Nephron (organoid): Measurements from ENCODE around the gene IL1RN.

Experiments
- H3K27ac Mint-ChIP-seq, 3 experiments: 2 replicates each; pipeline ENCODE4 v1.8.0; 2020; ENCODE audit warnings: mixed read lengths in 3 of 3, mild to moderate bottlenecking in 2 of 3, moderate library complexity in 1 of 3
- H3K27me3 Mint-ChIP-seq: 2 replicates; pipeline ENCODE4 v1.8.0; 2021; ENCODE audit warnings: low read depth, mild to moderate bottlenecking, moderate library complexity, mixed read lengths
- H3K36me3 Mint-ChIP-seq: 2 replicates; pipeline ENCODE4 v1.8.0; 2020; ENCODE audit warnings: low read depth, mixed read lengths
- H3K4me1 Mint-ChIP-seq: 2 replicates; pipeline ENCODE4 v1.8.0; 2020; ENCODE audit warnings: mixed read lengths
- H3K4me3 Mint-ChIP-seq, 3 experiments: 2 replicates each; pipeline ENCODE4 v1.8.0; 2020; ENCODE audit warnings: mild to moderate bottlenecking in 3 of 3, mixed read lengths in 3 of 3, moderate library complexity in 2 of 3
- H3K9me3 Mint-ChIP-seq: 2 replicates; pipeline ENCODE4 v1.8.0; 2020; ENCODE audit warnings: mixed read lengths
- TF ChIP-seq, protein P1 (sequence below), 3 experiments: fragments of 200-600 bp; sonication (generic); IDR thresholded peaks; one replicate each; pipeline ENCODE4 v1.5.0; 2021; ENCODE audit warnings: antibody characterized with exemption in 3 of 3; ENCODE audit not compliant: unreplicated experiment in 3 of 3

The IL1RN gene

DNA sequence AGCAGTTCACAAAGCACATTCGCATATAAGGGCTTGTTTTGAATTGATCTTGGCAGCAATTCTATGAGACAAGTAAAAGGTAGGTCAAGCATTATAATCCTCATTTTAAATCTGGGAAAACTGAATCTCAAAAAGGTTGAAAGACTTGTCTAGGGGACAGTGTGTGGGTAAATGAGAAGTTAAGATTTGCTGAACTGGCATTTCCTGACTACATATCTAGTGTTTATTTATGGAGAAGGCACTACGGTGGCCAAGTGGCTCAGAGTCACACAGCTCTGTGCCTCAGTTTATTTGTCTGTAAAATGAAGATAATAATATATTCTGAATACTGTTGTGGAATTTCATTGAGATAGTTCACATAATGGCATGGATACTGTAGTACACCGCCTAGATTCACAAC lies 16.3 kb upstream of the IL1RN start:
- Mint-ChIP-seq H3K4me1 (no peaks in the 10 kb centered on the region), H3K27me3 (peaks cover 4% of the 10 kb centered on the region), H3K27ac (no peak overlapping the region), H3K36me3 (no peaks in the 10 kb centered on the region), H3K4me3 (no peak overlapping the region), H3K9me3 (no peaks in the 10 kb centered on the region)
- TF ChIP-seq, protein P1, sequence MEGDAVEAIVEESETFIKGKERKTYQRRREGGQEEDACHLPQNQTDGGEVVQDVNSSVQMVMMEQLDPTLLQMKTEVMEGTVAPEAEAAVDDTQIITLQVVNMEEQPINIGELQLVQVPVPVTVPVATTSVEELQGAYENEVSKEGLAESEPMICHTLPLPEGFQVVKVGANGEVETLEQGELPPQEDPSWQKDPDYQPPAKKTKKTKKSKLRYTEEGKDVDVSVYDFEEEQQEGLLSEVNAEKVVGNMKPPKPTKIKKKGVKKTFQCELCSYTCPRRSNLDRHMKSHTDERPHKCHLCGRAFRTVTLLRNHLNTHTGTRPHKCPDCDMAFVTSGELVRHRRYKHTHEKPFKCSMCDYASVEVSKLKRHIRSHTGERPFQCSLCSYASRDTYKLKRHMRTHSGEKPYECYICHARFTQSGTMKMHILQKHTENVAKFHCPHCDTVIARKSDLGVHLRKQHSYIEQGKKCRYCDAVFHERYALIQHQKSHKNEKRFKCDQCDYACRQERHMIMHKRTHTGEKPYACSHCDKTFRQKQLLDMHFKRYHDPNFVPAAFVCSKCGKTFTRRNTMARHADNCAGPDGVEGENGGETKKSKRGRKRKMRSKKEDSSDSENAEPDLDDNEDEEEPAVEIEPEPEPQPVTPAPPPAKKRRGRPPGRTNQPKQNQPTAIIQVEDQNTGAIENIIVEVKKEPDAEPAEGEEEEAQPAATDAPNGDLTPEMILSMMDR (IDR thresholded peaks at IDR 0.05; ENCODE audit: unreplicated experiment in 3 of 3) = no peak

DNA sequence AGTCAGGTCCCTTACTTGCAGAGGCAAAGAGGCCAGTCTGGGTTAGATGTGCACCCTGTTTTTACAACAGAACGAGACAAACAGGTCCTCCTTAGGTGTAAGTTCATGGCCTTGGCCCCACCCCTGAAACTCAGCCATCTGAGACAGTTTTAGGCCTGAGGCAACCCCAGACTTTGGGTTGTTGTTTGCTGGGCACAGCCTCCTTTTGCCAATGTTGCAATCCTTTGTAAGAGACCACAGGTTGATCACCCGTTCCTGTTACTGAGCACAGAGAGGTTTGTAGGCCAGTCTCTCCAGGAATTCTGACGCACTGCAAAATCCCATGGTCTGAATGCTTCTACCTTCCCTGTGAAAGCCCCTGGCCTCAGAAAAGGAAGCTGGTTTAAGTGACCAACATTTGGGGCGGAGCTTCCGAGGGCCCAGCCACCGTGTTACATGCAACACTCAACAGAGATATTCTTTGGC lies 15.5 kb upstream of the IL1RN start:
- Mint-ChIP-seq H3K27me3 (peaks cover 4% of the 10 kb centered on the region), H3K4me1 (no peaks in the 10 kb centered on the region), H3K36me3 (no peaks in the 10 kb centered on the region), H3K27ac (no peak overlapping the region), H3K4me3 (no peak overlapping the region), H3K9me3 (no peaks in the 10 kb centered on the region)
- TF ChIP-seq, protein P1 (IDR thresholded peaks at IDR 0.05; ENCODE audit: unreplicated experiment in 3 of 3) = no peak

DNA sequence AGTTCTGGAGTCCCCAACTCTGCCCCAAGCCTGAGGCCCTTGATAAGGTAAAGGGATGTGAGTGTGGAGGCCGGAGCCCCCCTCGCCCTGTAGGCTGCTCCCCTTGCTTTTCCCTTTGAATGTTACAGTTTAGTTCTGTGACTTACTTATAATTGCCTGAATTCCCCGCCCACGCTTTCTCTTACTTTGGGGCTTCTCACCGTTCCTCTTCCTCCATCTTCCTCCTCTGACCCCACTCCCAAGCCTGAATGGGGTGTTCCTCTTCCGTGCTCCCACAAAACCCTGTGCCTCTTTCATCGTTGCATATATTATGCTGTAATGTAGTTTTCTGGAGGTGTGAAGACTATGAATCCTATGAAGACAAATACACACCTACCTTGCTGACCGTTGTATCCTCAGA lies 15.0 kb upstream of the IL1RN start:
- Mint-ChIP-seq H3K36me3 (no peaks in the 10 kb centered on the region), H3K4me1 (no peaks in the 10 kb centered on the region), H3K27me3 (peaks cover 7% of the 10 kb centered on the region), H3K4me3 (no peak overlapping the region), H3K27ac (no peak overlapping the region), H3K9me3 (no peaks in the 10 kb centered on the region)
- TF ChIP-seq, protein P1 (IDR thresholded peaks at IDR 0.05; ENCODE audit: unreplicated experiment in 3 of 3) = no peak

DNA sequence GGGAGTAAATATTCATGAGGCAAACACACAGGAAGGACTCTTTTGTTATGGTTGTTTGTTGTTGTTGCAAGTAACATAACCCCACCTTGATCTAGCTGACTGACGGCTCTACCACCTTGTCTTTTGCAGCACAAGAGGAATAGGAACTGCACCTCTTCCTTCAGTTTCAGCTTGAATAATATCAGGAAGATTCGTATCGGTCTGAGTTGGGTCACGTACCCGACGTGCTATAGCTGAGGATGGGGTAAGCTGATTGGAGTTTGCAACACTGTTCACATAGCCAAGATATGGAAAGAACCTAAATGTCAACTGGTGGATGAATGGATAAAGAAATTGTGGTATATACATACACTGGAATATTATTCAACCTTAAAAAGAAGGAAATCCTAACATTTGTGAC lies 14.5 kb upstream of the IL1RN start:
- Mint-ChIP-seq H3K4me1 (no peaks in the 10 kb centered on the region), H3K9me3 (no peaks in the 10 kb centered on the region), H3K27ac (no peak overlapping the region), H3K27me3 (peaks cover 8% of the 10 kb centered on the region), H3K4me3 (no peak overlapping the region), H3K36me3 (no peaks in the 10 kb centered on the region)
- TF ChIP-seq, protein P1 (IDR thresholded peaks at IDR 0.05; ENCODE audit: unreplicated experiment in 3 of 3) = no peak

GRCh38 chr2:113113807-113114206 lies 13.6 kb upstream of the IL1RN start:
- Mint-ChIP-seq H3K9me3 (no peaks in the 10 kb centered on the region), H3K27ac (no peak overlapping the region), H3K4me1 (no peaks in the 10 kb centered on the region), H3K27me3 (peaks cover 3% of the 10 kb centered on the region), H3K4me3 (no peak overlapping the region), H3K36me3 (no peaks in the 10 kb centered on the region)
- TF ChIP-seq, protein P1 (IDR thresholded peaks at IDR 0.05; ENCODE audit: unreplicated experiment in 3 of 3) = no peak

DNA sequence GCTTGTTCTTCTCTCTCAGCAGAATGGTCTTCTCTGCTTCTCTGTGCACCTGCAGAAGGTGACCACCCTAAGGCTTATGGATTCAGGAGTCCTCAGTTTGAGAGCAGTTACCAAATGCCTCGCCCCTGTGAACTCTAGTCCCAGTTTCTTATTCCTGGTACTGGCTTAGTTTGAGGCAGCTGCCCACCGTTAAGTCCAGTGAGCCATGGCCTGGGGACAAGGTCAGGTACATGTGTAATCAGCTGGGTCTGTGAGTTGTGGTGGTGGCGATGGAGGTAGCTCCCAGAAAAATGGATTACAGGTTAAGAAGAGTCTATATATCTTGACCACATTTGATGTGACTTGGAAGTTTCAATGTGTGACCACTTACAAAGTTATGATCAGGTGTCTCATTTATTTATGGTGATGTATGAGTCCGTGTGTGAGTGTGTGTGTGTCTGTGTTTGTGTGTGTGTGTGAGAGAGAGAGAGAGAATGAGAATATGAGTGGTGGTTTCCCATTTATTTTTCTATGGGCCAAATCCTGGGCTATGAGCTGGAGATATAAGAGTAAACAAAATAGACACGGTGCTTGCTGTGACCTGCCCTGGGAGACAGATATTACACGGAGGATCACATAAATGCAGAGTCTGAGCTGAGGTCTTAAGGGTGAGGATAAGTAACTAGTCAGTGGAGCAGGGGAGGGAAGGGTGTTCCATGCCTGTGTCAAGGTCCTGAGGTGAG lies 13.0 kb upstream of the IL1RN start:
- TF ChIP-seq, protein P1 (IDR thresholded peaks at IDR 0.05; ENCODE audit: unreplicated experiment in 3 of 3) = no peak
- peaks cover 3% of the 10 kb centered on the region for H3K27me3 Mint-ChIP-seq
- H3K36me3 Mint-ChIP-seq = no peaks in the 10 kb centered on the region
- no peaks in the 10 kb centered on the region for H3K9me3 Mint-ChIP-seq
- no peak overlapping the region for H3K27ac Mint-ChIP-seq
- no peaks in the 10 kb centered on the region for H3K4me1 Mint-ChIP-seq
- H3K4me3 Mint-ChIP-seq = no peak overlapping the region
